H1 (cell line): Measurements from ENCODE around the gene WNK3. TPM values are rescaled to one million over a fixed set of nuclear protein-coding genes. Genes with fewer than 3 reads are reported as not detected.

Source experiments
- CHD2 ChIP-seq: IDR thresholded peaks from 2 replicates; pipeline ENCODE4 v1.6.1; 2012; ENCODE audit warnings: low read length, improper control_type of control experiment
- GTF2F1 ChIP-seq: IDR thresholded peaks from 2 replicates; pipeline ENCODE4 v1.6.1; 2012; ENCODE audit warnings: low read depth, low read length, improper control_type of control experiment, borderline replicate concordance
- MAFK ChIP-seq: IDR thresholded peaks from 2 replicates; pipeline ENCODE4 v1.6.1; 2012; ENCODE audit warnings: low read depth, mild to moderate bottlenecking, improper control_type of control experiment, low read length
- SIRT6 ChIP-seq: IDR thresholded peaks from one replicate; pipeline ENCODE4 v1.7.1; 2012; ENCODE audit warnings: low read length, inconsistent platforms
- SP4 ChIP-seq: IDR thresholded peaks from 2 replicates; pipeline ENCODE4 v1.6.1; 2012; ENCODE audit warnings: low read length, inconsistent platforms
- YY1 ChIP-seq: IDR thresholded peaks from 2 replicates; pipeline ENCODE4 v1.6.1; 2011; ENCODE audit warnings: low read depth, mild to moderate bottlenecking, low read length
- polyA plus RNA-seq, 7 experiments: library from polyadenylated mRNA; depleted of rRNA in 3 of 7; stranded (reverse) in 5 of 7; unstranded in 2 of 7; fragments of >200 nt in 5 of 7; fragments of 200-250 nt in 2 of 7; gene quantifications; 1 replicate in 5 of 7; 2 replicates in 1 of 7; 4 replicates in 1 of 7; pipeline versions ENCODE4 v1.2.1 to v1.2.3, GENCODE V29; 2011 to 2013; ENCODE audit warnings: missing spikeins in 2 of 7, mixed read lengths in 2 of 7
- total RNA-seq: library from RNA; stranded (reverse); fragmentation: NEBNext Ultra II Directional; extraction: Animal tissue kit (Norgen Biotek cat#: 25700); gene quantifications from 2 replicates; pipeline ENCODE4 v1.2.1, GENCODE V29; 2021

Gene WNK3
- total and polyA plus RNA-seq, 2 of the 8 experiments (the other 6 are each of a cell fraction or from before 2014, with no cell fraction given), result 5.5 to 37.5 TPM

DNA sequence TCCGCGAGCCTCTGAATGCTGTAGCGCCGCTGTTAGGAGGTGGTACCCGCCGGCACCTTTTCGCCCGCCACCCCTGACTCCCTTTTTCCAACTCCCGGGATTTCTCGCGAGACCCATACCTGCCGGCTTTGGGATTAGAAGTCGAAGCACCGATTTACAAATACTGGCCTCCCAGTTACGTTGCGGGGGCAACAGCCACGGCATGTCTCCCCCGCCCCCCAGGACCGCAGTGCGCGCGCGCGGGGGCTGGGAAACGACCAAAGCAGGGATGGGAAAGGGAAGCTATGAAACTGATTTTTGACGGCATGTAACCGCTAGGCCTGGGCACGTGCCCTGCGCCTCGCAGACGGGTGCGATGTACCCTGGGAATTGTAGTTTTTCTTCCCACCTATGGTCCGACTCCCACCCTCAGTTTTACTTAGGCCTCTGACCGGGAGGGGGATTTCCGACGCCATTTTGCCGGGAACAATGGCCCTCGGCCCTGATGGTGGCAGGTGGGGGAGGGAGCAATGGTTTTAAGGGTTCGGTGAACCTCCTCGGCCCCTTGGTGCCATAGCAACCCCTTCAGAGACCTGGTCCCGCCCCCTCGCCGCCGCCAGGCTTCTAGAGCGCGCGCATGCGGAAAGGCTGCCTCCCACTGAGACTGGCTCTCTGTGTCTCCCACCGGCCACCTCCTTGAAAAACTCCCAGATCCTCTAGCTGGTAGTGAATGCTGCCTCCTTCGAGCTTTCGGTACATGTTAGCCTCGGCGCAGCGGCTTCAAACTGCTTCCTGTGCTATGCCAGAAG, 772 bp upstream of the WNK3 start (continued):
- TF ChIP-seq GTF2F1 (no peak), SIRT6 (no peak), YY1 (peak; percentile 91), CHD2 (peak; percentile 90), MAFK (no peak), SP4 (no peak)
